IMR-90 (cell line): ENCODE results near the gene SDK1. TPM values are rescaled to one million over a fixed set of nuclear protein-coding genes. Genes with fewer than 3 reads are reported as not detected.
A peak's percentile ranks its signal among the peaks of the same experiment; 100 is the strongest.

Experiments
- ATAC-seq: fragments of 200-7000 bp; cut with Tn5 transposase; 2 replicates; pipeline ENCODE4 v1.9.1; 2020; ENCODE audit warnings: low read depth, mild to moderate bottlenecking, moderate library complexity
- BruUV-seq: library from RNA; stranded (reverse); fragments of 400-500 nt; replicated peaks from 2 replicates; lab custom pipeline; 2021; lab: Mats Ljungman, UMichigan
- CTCF ChIA-PET: fragments of 300-600 bp; formaldehyde crosslinking; extraction: SDS; loops from one replicate; lab custom pipeline; 2021; ENCODE audit warnings: antibody characterized with exemption; lab: Yijun Ruan, JAX
- POLR2A ChIA-PET: fragments of 300-600 bp; sonication (Branson Sonifier 250); formaldehyde crosslinking; loops from one replicate; lab custom pipeline; 2022; ENCODE audit warnings: antibody characterized with exemption; ENCODE audit not compliant: unreplicated experiment; lab: Charles Lee
- DNase-seq: peaks from one replicate; pipeline ENCODE4 v3.0.0; 2013
- H2AFZ ChIP-seq: replicated peaks from 2 replicates; pipeline ENCODE3; 2013; ENCODE audit warnings: low read length, mild to moderate bottlenecking; ENCODE audit not compliant: poor library complexity
- H2AK5ac ChIP-seq: 2 replicates; pipeline ENCODE4 v1.6.1; 2013; ENCODE audit warnings: low read depth, low read length, inconsistent platforms
- H2AK9ac ChIP-seq: replicated peaks from 2 replicates; pipeline ENCODE3; 2013; ENCODE audit warnings: mild to moderate bottlenecking, low read depth, low read length, moderate library complexity; ENCODE audit not compliant: poor library complexity
- H2BK120ac ChIP-seq: 2 replicates; pipeline ENCODE4 v1.6.1; 2013; ENCODE audit warnings: low read depth, low read length, inconsistent platforms
- H2BK15ac ChIP-seq: 3 replicates; pipeline ENCODE4 v1.6.1; 2013; ENCODE audit warnings: low read depth, low read length, inconsistent platforms
- H2BK20ac ChIP-seq: 2 replicates; pipeline ENCODE4 v1.6.1; 2013; ENCODE audit warnings: low read depth, mild to moderate bottlenecking, inconsistent platforms, low read length, moderate library complexity
- H2BK5ac ChIP-seq: 2 replicates; pipeline ENCODE4 v1.6.1; 2013; ENCODE audit warnings: mild to moderate bottlenecking, low read depth, low read length, inconsistent platforms; ENCODE audit not compliant: poor library complexity, severe bottlenecking
- H3K14ac ChIP-seq: replicated peaks from 2 replicates; pipeline ENCODE4 v1.6.1; 2013; ENCODE audit warnings: low read depth, low read length, inconsistent platforms
- H3K18ac ChIP-seq: 2 replicates; pipeline ENCODE4 v1.6.1; 2013; ENCODE audit warnings: low read depth, low read length, control low read depth
- H3K23ac ChIP-seq: 2 replicates; pipeline ENCODE4 v1.6.1; 2013; ENCODE audit warnings: low read depth, low read length, inconsistent platforms
- H3K27ac ChIP-seq: 2 replicates; pipeline ENCODE4 v1.5.1; 2013; ENCODE audit warnings: mild to moderate bottlenecking, control low read depth, low read length; ENCODE audit not compliant: insufficient read depth
- H3K27me3 ChIP-seq: 2 replicates; pipeline ENCODE4 v1.6.1; 2013; ENCODE audit warnings: low read length; ENCODE audit not compliant: control insufficient read depth, insufficient read depth
- H3K36me3 ChIP-seq: 2 replicates; pipeline ENCODE4 v1.6.1; 2013; ENCODE audit warnings: low read length, mixed read lengths; ENCODE audit not compliant: control insufficient read depth, insufficient read depth
- H3K4ac ChIP-seq: 2 replicates; pipeline ENCODE4 v1.6.1; 2013; ENCODE audit warnings: low read depth, low read length, inconsistent platforms
- H3K4me1 ChIP-seq: 2 replicates; pipeline ENCODE4 v1.6.1; 2013; ENCODE audit warnings: low read length, mixed read lengths; ENCODE audit not compliant: control insufficient read depth, insufficient read depth
- H3K4me2 ChIP-seq: 2 replicates; pipeline ENCODE4 v1.6.1; 2013; ENCODE audit warnings: low read depth, mild to moderate bottlenecking, control low read depth, low read length, moderate library complexity
- H3K4me3 ChIP-seq: 2 replicates; pipeline ENCODE4 v1.5.1; 2013; ENCODE audit warnings: low read depth, mild to moderate bottlenecking, control low read depth, low read length, moderate library complexity; ENCODE audit not compliant: insufficient read depth
- H3K56ac ChIP-seq: 2 replicates; pipeline ENCODE4 v1.6.1; 2013; ENCODE audit warnings: low read length, inconsistent platforms; ENCODE audit not compliant: insufficient read depth; ENCODE audit errors: extremely low read depth
- H3K79me1 ChIP-seq, 2 experiments: 2 replicates each; pipeline ENCODE4 v1.6.1; 2013; ENCODE audit warnings: low read length in 2 of 2, inconsistent platforms in 1 of 2, low read depth in 1 of 2
- H3K9ac ChIP-seq: 2 replicates; pipeline ENCODE4 v1.6.1; 2013; ENCODE audit warnings: low read depth, low read length, control low read depth
- H3K9me1 ChIP-seq: 2 replicates; pipeline ENCODE4 v1.6.1; 2013; ENCODE audit warnings: low read length, inconsistent platforms; ENCODE audit not compliant: insufficient read depth
- H3K9me3 ChIP-seq: 2 replicates; pipeline ENCODE4 v1.6.1; 2013; ENCODE audit warnings: low read length; ENCODE audit not compliant: control insufficient read depth, insufficient read depth
- H4K20me1 ChIP-seq: 2 replicates; pipeline ENCODE4 v1.6.1; 2013; ENCODE audit warnings: low read length, inconsistent platforms; ENCODE audit not compliant: insufficient read depth
- H4K5ac ChIP-seq: 2 replicates; pipeline ENCODE4 v1.6.1; 2013; ENCODE audit warnings: mild to moderate bottlenecking, low read depth, low read length, control low read depth
- H4K8ac ChIP-seq, 2 experiments: 2 replicates each; pipeline ENCODE4 v1.6.1; 2013; ENCODE audit warnings: low read depth in 2 of 2, low read length in 2 of 2, control low read depth in 1 of 2, inconsistent platforms in 1 of 2
- H4K91ac ChIP-seq: 2 replicates; pipeline ENCODE4 v1.6.1; 2013; ENCODE audit warnings: low read depth, low read length, inconsistent platforms; ENCODE audit not compliant: insufficient read depth
- BHLHE40 ChIP-seq: fragments of 150-350 bp; IDR thresholded peaks from 2 replicates; pipeline ENCODE4 v1.6.1; 2016; ENCODE audit warnings: mild to moderate bottlenecking, low read depth, low read length
- FOS ChIP-seq: fragments of 150-350 bp; IDR thresholded peaks from 2 replicates; pipeline ENCODE4 v1.6.1; 2016; ENCODE audit warnings: low read depth, low read length
- MAZ ChIP-seq: IDR thresholded peaks from 2 replicates; pipeline ENCODE4 v1.6.1; 2012; ENCODE audit warnings: low read depth, mild to moderate bottlenecking, low read length, improper control_type of control experiment, moderate library complexity, borderline replicate concordance
- MXI1 ChIP-seq: IDR thresholded peaks from 2 replicates; pipeline ENCODE4 v1.6.1; 2012; ENCODE audit warnings: low read depth, mild to moderate bottlenecking, low read length, moderate library complexity, borderline replicate concordance
- NFE2L2 ChIP-seq: fragments of 150-350 bp; IDR thresholded peaks from 2 replicates; pipeline ENCODE4 v1.6.1; 2016; ENCODE audit warnings: low read depth, mild to moderate bottlenecking, low read length
- RAD21 ChIP-seq: IDR thresholded peaks from 2 replicates; pipeline ENCODE4 v1.6.1; 2012; ENCODE audit warnings: low read length, improper control_type of control experiment
- WGBS, 2 experiments: methylation state at CpG; one replicate each; pipeline versions ENCODE4 v1.1.5 to v1.1.7; 2013; ENCODE audit warnings: missing lambda C conversion rate in 2 of 2; ENCODE audit not compliant: insufficient read length in 1 of 2; ENCODE audit errors: extremely low coverage in 2 of 2; 5-methylcytosine and 5-hydroxymethylcytosine counted together
- dilution Hi-C: fragments of 300-500 bp; cut with HindIII; formaldehyde crosslinking; loops from one replicate; pipeline ENCODE4 v1.14.3; 2018; ENCODE audit warnings: low sequenced_read_pairs; ENCODE audit not compliant: unreplicated experiment
- in situ Hi-C: fragments of 300-500 bp; cut with MboI; formaldehyde crosslinking; loops from 3 replicates; pipeline ENCODE4 v1.14.3; 2019; ENCODE audit warnings: low sequenced_read_pairs, inconsistent platforms, mixed read lengths
- intact Hi-C: fragments of 100-400 bp; cut with micrococcal nuclease; formaldehyde crosslinking; loops from 2 replicates; pipeline ENCODE4 v1.10.0; 2022
- polyA plus RNA-seq, 3 experiments: library from polyadenylated mRNA; depleted of rRNA; stranded (reverse); fragments of >200 nt; gene quantifications; 2 replicates each; pipeline ENCODE4 v1.2.3, GENCODE V29; 2012; ENCODE audit warnings: low replicate concordance in 1 of 3
- total RNA-seq: library from RNA; depleted of rRNA; stranded (reverse); fragments of >200 nt; gene quantifications from 2 replicates; pipeline ENCODE4 v1.2.3, GENCODE V29; 2012

Gene SDK1
- total and polyA plus RNA-seq, 2 of the 4 experiments (the other 2 are of a cell fraction), result 1.5 to 1.6 TPM

DNA sequence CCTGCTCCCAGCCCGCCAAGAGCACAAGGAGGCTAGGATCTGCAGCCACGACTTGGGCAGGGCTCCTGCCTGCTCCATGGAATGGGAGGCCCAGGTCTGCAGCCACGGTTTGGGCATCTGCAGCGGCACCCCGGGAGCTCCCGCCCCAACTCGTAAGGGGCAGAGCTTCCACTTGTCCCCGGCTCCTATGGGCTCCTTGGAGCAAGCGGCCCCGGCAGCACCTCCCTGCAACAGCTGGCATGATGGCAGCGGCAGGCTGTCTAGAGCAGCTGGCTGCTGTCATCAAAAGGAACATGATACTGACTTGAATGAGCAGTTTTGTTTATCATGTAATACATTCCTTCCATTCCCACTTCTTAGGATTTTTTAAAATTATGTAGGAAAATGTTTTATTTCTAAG lies 697.0 kb downstream of the SDK1 start:
- peaks cover 4% of the 10 kb centered on the region; the same call in 1 of the 2 replicates for H3K9me3 ChIP-seq
- H3K4me2 ChIP-seq, result no peak overlapping the region
- H3K27ac ChIP-seq, result peak overlapping the region; percentile 29; the same call in 1 of the 2 replicates
- no peak overlapping the region for H3K23ac ChIP-seq
- H3K56ac ChIP-seq, result no peak overlapping the region
- H2BK120ac ChIP-seq, result no peak overlapping the region
- no peaks in the 10 kb centered on the region for H3K79me1 ChIP-seq
- H2BK5ac ChIP-seq, result no peak overlapping the region
- dilution Hi-C loops (no loop called here), in situ Hi-C loops (no loop called here), intact Hi-C loops (no loop called here)
- no peak overlapping the region for H2BK15ac ChIP-seq
- no peak overlapping the region for H3K9ac ChIP-seq
- ChIA-PET CTCF (no interaction called here), POLR2A (no interaction called here)
- H3K14ac ChIP-seq, result no peak overlapping the region
- H3K36me3 ChIP-seq, result no peaks in the 10 kb centered on the region
- TF ChIP-seq MXI1 (no peak), FOS (no peak), RAD21 (no peak), BHLHE40 (no peak), MAZ (no peak), NFE2L2 (no peak)
- peak overlapping the region; percentile 10; the same call in 1 of the 2 replicates for H3K18ac ChIP-seq
- WGBS, 2 experiments, result 11% methylated on average over 4 of the region's 11 CpGs; no CpG with 5 or more reads in 1 of the 2 experiments
- H4K20me1 ChIP-seq, result no peaks in the 10 kb centered on the region
- no TSS peak for BruUV-seq
- no peak overlapping the region for H2AK5ac ChIP-seq
- no peaks in the 10 kb centered on the region; the same call in 1 of the 2 replicates for H3K27me3 ChIP-seq
- H2BK20ac ChIP-seq, result no peak overlapping the region
- no peak overlapping the region for H4K91ac ChIP-seq
- H3K9me1 ChIP-seq, result no peaks in the 10 kb centered on the region
- no peak overlapping the region for H4K8ac ChIP-seq
- DNase-seq, result peak; percentile 55
- peak; percentile 87 for ATAC-seq
- H2AFZ ChIP-seq, result no peak overlapping the region
- no peak overlapping the region; the same call in 1 of the 2 replicates for H4K5ac ChIP-seq
- no peak overlapping the region for H3K4me3 ChIP-seq
- no peak overlapping the region for H3K4ac ChIP-seq
- peaks cover 11% of the 10 kb centered on the region; the same call in 1 of the 2 replicates for H3K4me1 ChIP-seq
- H2AK9ac ChIP-seq, result no peak overlapping the region
